ENCODE data around the gene GPT2. TPM values are rescaled to one million over a fixed set of nuclear protein-coding genes. Genes with fewer than 3 reads are reported as not detected.

The GPT2 gene
- total and polyA plus RNA-seq, 8 donors = 9.1 to 44.9 (median 37.5) TPM

DNA sequence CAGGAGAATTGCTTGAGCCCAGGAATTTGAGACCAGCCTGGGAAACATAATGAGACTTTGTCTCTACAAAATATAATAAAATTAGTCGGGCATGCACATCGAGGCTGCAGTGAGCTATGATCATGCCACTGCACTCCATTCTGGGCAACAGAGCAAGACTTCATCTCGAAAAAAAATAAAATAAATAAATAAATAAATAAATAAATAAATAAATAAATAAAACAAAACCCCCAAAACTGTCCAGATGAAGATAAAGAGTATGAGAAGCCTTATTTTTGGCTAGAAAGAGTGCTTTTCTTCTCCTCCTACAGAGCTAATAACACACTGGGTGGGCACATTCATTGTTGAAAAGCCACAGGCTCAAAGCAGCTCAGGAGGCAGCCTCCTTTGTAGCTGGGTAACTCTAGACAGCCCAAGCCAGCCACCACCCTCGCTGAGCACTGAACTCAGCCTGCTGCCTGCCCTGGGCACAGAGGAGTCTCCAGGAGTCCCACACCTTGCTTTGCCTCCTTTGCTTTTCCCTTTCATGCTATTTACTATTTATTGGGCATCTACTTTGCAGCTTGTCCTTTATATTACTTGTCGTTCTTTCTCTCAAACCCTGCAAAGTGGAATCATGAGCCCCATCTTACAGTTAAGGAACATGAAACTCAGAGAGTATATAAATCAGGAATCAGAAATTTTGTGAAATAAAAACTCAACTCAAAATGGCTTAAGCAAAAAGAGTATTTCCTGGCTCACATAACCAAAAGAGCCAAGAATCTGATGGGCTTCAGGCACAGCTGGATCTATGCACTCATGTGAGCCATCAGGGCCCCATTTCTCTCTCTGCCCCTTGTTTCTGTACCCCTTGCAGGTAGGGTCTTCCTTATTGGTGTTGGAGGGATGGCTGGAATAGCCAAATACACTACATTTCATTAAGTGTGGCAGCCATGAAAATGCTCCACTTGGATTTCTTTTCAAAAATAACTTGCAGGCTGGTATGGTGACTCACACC is 35.1 kb upstream of the GPT2 start:
- Histone ChIP-seq H3K9me3 (no peaks in the 10 kb centered on the region), H3K4me3 (no peak overlapping the region), H3K4me1 (peaks cover 0 to 3% of the 10 kb centered on the region in 2 donors), H3K27ac (no peak overlapping the region), H3K36me3 (no peaks in the 10 kb centered on the region), H3K27me3 (peaks cover 5 to 22% of the 10 kb centered on the region in 2 donors)
- ATAC-seq = no peak
- TF ChIP-seq CTCF (IDR thresholded peaks at IDR 0.05) = no peak
- intact Hi-C loops (cut with DNase I) = no loop called here
- no peak for DNase-seq

- H3K36me3 ChIP-seq = no peaks in the 10 kb centered on the region
- ATAC-seq (no peak), DNase-seq (no peak)
- TF ChIP-seq CTCF (IDR thresholded peaks at IDR 0.05) = no peak
- H3K4me3 ChIP-seq = no peak overlapping the region
- no peak overlapping the region for H3K27ac ChIP-seq
- no peaks in the 10 kb centered on the region for H3K9me3 ChIP-seq
- intact Hi-C loops (cut with DNase I) = loop anchor here (5.0 to 10.0 kb wide), 2 partner anchors 56 to 64 kb away; no protein-coding TSS in a partner anchor
- no peaks in the 10 kb centered on the region for H3K4me1 ChIP-seq
- H3K27me3 ChIP-seq = peaks cover 0 to 4% of the 10 kb centered on the region in 2 donors
Measured at GRCh38 chr16:46850619-46851555, 33.3 kb upstream of the GPT2 start.

- ATAC-seq (no peak), DNase-seq (no peak)
- intact Hi-C loops (cut with DNase I) = loop anchor here (5.0 to 10.0 kb wide), 2 partner anchors 55 to 63 kb away; no protein-coding TSS in a partner anchor
- H3K4me1 ChIP-seq = no peaks in the 10 kb centered on the region
- no peak overlapping the region for H3K27ac ChIP-seq
- H3K9me3 ChIP-seq = no peaks in the 10 kb centered on the region
- H3K4me3 ChIP-seq = no peak overlapping the region
- no peaks in the 10 kb centered on the region for H3K27me3 ChIP-seq
- no peaks in the 10 kb centered on the region for H3K36me3 ChIP-seq
- TF ChIP-seq CTCF (IDR thresholded peaks at IDR 0.05) = no peak
Measured at GRCh38 chr16:46852130-46852529, 32.0 kb upstream of the GPT2 start.

DNA sequence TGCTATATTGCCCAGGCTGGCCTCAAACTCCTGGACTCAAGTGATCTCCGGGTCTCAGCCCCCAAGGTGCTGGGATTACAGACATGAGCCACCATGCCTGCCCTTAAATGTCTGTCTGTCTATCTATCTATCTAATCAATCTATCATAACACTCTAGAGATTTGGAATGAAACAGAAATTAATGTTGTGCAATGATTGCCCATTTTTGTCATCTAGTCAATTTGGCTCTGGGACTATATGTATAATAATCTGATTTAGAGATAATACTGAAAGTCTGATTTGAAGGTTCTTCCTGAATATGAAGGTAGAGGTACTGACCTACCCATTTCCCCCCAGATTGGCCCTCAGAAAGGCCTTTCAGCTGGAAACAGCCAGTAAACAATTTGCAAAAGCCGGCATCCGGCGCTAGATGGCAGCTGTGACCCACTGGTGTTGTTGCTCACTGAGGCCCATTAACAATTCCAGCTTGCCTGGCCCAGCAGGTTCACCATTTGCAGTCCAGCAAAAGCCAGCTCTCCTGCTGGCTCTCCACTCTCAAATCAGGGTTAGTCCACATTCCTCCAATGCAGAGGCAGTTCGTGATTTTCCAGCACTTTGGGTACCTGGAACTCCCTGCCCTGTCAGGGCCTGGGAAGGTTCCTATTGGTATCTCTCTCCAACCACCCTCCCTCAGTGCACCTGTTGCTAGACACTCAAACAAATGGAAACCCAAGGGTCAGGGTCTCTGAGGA is 30.3 kb upstream of the GPT2 start:
- peak; percentile 57 to 77 for TF ChIP-seq CTCF (IDR thresholded peaks at IDR 0.05)
- DNase-seq (peak; percentile 62 to 86 (median 78)), ATAC-seq (peak; percentile 94)
- Histone ChIP-seq H3K36me3 (no peaks in the 10 kb centered on the region), H3K27me3 (no peaks in the 10 kb centered on the region), H3K4me1 (no peaks in the 10 kb centered on the region), H3K9me3 (no peaks in the 10 kb centered on the region), H3K27ac (no peak overlapping the region), H3K4me3 (no peak overlapping the region)
- intact Hi-C loops (cut with DNase I) = loop anchor here (5.0 to 10.0 kb wide), 2 partner anchors 53 to 61 kb away; no protein-coding TSS in a partner anchor

Measured in left lung (tissue), 10 donors.